OCI-LY7 (cell line): ENCODE results near the gene COPS3. TPM values are rescaled to one million over a fixed set of nuclear protein-coding genes. Genes with fewer than 3 reads are reported as not detected.
"Not testable (repeated sequence)": the region's sequence is repeated elsewhere in the genome, so short reads cannot be mapped to it uniquely, and the experiment has no call there.

Experiments used
- BruUV-seq: library from RNA; stranded (reverse); fragments of 400-500 nt; replicated peaks from 2 replicates; lab custom pipeline; 2021; lab: Mats Ljungman, UMichigan
- CTCF ChIA-PET: fragments of 300-600 bp; sonication (Branson Sonifier 250); formaldehyde crosslinking; loops from one replicate; lab custom pipeline; 2022; ENCODE audit warnings: antibody characterized with exemption; ENCODE audit not compliant: unreplicated experiment; lab: Charles Lee
- POLR2A ChIA-PET: fragments of 300-600 bp; sonication (Branson Sonifier 250); formaldehyde crosslinking; loops from one replicate; lab custom pipeline; 2022; ENCODE audit warnings: antibody characterized with exemption; lab: Charles Lee
- DNase-seq: peaks from one replicate; pipeline ENCODE4 v3.0.0-alpha.2; 2015; ENCODE audit warnings: low spot score
- H2AFZ ChIP-seq: fragments of 200-600 bp; sonication (generic), shearing (Covaris generic); 2 replicates; pipeline ENCODE4 v1.6.1; 2014; ENCODE audit warnings: mild to moderate bottlenecking, antibody characterized with exemption, low read length, moderate library complexity
- H3K27ac ChIP-seq: fragments of 200-600 bp; sonication (generic); 2 replicates; pipeline ENCODE4 v1.5.1; 2014; ENCODE audit warnings: mixed run types, low read depth, mild to moderate bottlenecking, moderate library complexity, low read length, inconsistent platforms; ENCODE audit not compliant: poor library complexity, severe bottlenecking
- H3K36me3 ChIP-seq: fragments of 200-600 bp; sonication (generic); 2 replicates; pipeline ENCODE4 v1.6.1; 2014; ENCODE audit warnings: mild to moderate bottlenecking, antibody characterized with exemption, low read length, moderate library complexity, mixed read lengths; ENCODE audit not compliant: insufficient read depth
- H3K4me1 ChIP-seq: fragments of 200-600 bp; sonication (generic); 2 replicates; pipeline ENCODE4 v1.5.1; 2014; ENCODE audit warnings: mild to moderate bottlenecking, low read length; ENCODE audit not compliant: insufficient read depth, poor library complexity, severe bottlenecking
- H3K4me2 ChIP-seq: fragments of 200-600 bp; sonication (generic); 2 replicates; pipeline ENCODE4 v1.6.1; 2014; ENCODE audit warnings: mild to moderate bottlenecking, low read length
- H3K4me3 ChIP-seq: fragments of 200-600 bp; sonication (generic); 2 replicates; pipeline ENCODE4 v1.5.1; 2014; ENCODE audit warnings: mild to moderate bottlenecking, low read depth, low read length; ENCODE audit not compliant: poor library complexity, severe bottlenecking
- H3K79me2 ChIP-seq: fragments of 200-600 bp; sonication (generic); 2 replicates; pipeline ENCODE4 v1.6.1; 2016; ENCODE audit warnings: low read depth, mild to moderate bottlenecking, low read length, moderate library complexity, mixed read lengths; ENCODE audit not compliant: insufficient read depth
- H3K9me2 ChIP-seq: fragments of 200-600 bp; sonication (generic); 2 replicates; pipeline ENCODE4 v1.6.1; 2016; ENCODE audit warnings: mild to moderate bottlenecking, low read length, mixed read lengths; ENCODE audit not compliant: insufficient read depth
- H3K9me3 ChIP-seq: fragments of 200-600 bp; sonication (generic); 2 replicates; pipeline ENCODE4 v1.6.1; 2014; ENCODE audit warnings: mild to moderate bottlenecking, mixed run types, low read length, mixed read lengths
- H4K20me1 ChIP-seq: fragments of 200-600 bp; sonication (generic); 2 replicates; pipeline ENCODE4 v1.6.1; 2014; ENCODE audit warnings: mild to moderate bottlenecking, antibody characterized with exemption, low read length, moderate library complexity, mixed read lengths; ENCODE audit not compliant: insufficient read depth
- EZH2phosphoT487 ChIP-seq: fragments of 200-600 bp; sonication (generic); IDR thresholded peaks from 2 replicates; pipeline ENCODE4 v1.6.1; 2018; ENCODE audit warnings: low read depth, borderline replicate concordance, mild to moderate bottlenecking, mixed run types, antibody characterized with exemption, low read length, moderate library complexity, mixed read lengths
- intact Hi-C: fragments of 100-400 bp; cut with micrococcal nuclease; formaldehyde crosslinking; loops from one replicate; pipeline ENCODE4 v1.10.0; 2022; ENCODE audit not compliant: unreplicated experiment
- total RNA-seq, 2 experiments: library from RNA; depleted of rRNA in 1 of 2; stranded (reverse); fragments of >200 nt in 1 of 2; shearing (Covaris generic) in 1 of 2; gene quantifications; 2 replicates each; pipeline ENCODE4 v1.2.3, GENCODE V29; 2014 to 2022
- TF ChIP-seq, protein P1 (sequence below): fragments of 200-600 bp; sonication (generic); conservative IDR thresholded peaks from 2 replicates; pipeline ENCODE4 v1.5.1; 2014; ENCODE audit warnings: mild to moderate bottlenecking, antibody characterized with exemption, low read length, moderate library complexity, mixed read lengths

COPS3 gene
- total RNA-seq, 2 experiments from 2014 or later: 83.9 to 113 TPM

DNA sequence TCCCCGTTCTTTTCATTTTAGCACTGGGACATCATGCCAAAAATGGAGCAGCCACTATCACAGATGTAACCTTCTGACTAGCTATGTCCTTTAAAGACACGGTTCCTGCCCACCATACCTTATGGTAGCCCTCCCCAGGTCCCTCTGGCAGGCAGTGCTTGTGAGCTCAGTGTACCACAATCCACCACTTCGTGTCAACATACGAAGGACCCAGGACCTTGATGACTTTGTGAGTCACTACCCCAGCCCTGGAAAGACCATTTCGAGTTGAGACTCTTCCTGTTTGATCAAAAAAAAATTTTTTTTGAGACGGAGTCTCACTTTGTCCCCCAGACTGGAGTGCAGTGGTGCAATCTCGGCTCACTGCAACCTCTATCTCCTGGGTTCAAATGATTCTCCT, 23.0 kb downstream of the COPS3 start:
- Histone ChIP-seq H3K9me3 (no peaks in the 10 kb centered on the region), H3K27ac (no peak overlapping the region), H3K4me1 (no peaks in the 10 kb centered on the region), H3K36me3 (peaks cover 90% of the 10 kb centered on the region), H3K79me2 (no peaks in the 10 kb centered on the region), H3K9me2 (no peaks in the 10 kb centered on the region), H4K20me1 (no peaks in the 10 kb centered on the region), H2AFZ (no peak overlapping the region), H3K4me3 (no peak overlapping the region), H3K4me2 (no peak overlapping the region)
- BruUV-seq: no TSS peak
- DNase-seq: no peak
- no peak for TF ChIP-seq EZH2phosphoT487
- TF ChIP-seq, protein P1, sequence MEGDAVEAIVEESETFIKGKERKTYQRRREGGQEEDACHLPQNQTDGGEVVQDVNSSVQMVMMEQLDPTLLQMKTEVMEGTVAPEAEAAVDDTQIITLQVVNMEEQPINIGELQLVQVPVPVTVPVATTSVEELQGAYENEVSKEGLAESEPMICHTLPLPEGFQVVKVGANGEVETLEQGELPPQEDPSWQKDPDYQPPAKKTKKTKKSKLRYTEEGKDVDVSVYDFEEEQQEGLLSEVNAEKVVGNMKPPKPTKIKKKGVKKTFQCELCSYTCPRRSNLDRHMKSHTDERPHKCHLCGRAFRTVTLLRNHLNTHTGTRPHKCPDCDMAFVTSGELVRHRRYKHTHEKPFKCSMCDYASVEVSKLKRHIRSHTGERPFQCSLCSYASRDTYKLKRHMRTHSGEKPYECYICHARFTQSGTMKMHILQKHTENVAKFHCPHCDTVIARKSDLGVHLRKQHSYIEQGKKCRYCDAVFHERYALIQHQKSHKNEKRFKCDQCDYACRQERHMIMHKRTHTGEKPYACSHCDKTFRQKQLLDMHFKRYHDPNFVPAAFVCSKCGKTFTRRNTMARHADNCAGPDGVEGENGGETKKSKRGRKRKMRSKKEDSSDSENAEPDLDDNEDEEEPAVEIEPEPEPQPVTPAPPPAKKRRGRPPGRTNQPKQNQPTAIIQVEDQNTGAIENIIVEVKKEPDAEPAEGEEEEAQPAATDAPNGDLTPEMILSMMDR: no peak
- intact Hi-C loops: no loop called here
- POLR2A ChIA-PET: interaction anchor here (0.6 kb wide), 1 partner anchor 1056 kb away, joined by 3 read pairs; no protein-coding TSS in a partner anchor
- CTCF ChIA-PET: no interaction called here

DNA sequence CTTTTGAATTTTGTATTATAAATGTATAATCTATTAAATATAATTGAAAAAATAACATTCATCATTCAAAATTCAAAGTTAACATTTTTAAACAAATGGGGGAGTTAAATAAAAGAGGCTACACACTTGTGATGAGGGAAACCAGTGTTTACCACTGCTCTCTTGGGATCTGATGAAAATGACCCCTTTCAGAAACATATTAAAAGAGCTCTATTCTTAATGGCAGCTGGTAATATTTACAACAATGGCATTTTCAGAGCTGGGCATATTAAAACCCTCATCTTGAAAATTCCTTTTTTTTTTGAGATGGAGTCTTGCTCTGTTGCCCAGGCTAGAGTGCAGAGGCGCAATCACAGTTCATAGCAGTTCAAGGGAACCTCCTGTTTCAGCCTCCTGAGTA, 24.7 kb downstream of the COPS3 start:
- no peaks in the 10 kb centered on the region for H3K9me3 ChIP-seq
- BruUV-seq: no TSS peak
- H3K36me3 ChIP-seq: peaks cover 93% of the 10 kb centered on the region
- H3K9me2 ChIP-seq: no peaks in the 10 kb centered on the region
- no peaks in the 10 kb centered on the region for H3K79me2 ChIP-seq
- no peak overlapping the region for H3K4me3 ChIP-seq
- no peaks in the 10 kb centered on the region for H4K20me1 ChIP-seq
- ChIA-PET POLR2A (interaction anchor here (0.6 kb wide), 1 partner anchor 22 kb away, joined by 3 read pairs; no protein-coding TSS in a partner anchor), CTCF (no interaction called here)
- no peak overlapping the region for H3K27ac ChIP-seq
- TF ChIP-seq, protein P1: no peak
- TF ChIP-seq EZH2phosphoT487: no peak
- no peak for DNase-seq
- no peak overlapping the region for H3K4me2 ChIP-seq
- H3K4me1 ChIP-seq: no peaks in the 10 kb centered on the region
- intact Hi-C loops: no loop called here
- no peak overlapping the region for H2AFZ ChIP-seq

DNA sequence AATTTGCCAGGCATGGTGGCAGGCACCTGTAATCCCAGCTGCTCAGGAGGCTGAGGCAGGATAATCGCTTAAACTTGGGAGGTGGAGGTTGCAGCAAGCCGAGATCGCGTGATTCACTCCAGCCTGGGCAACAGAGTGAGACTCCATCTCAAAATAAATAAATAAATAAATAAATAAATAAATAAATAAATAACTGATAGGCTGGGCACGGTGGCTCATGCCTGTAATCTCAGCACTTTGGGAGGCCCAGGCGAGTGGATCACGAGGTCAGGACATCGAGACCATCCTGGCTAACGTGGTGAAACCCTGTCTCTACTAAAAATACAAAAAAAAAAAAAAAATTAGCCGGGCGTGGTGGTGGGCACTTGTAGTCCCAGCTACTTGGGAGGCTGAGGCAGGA, 25.4 kb downstream of the COPS3 start:
- peaks cover 94% of the 10 kb centered on the region for H3K36me3 ChIP-seq
- POLR2A ChIA-PET, H2AFZ ChIP-seq, H3K9me2 ChIP-seq, CTCF ChIA-PET, H4K20me1 ChIP-seq, H3K9me3 ChIP-seq, H3K4me2 ChIP-seq, intact Hi-C loops, BruUV-seq, DNase-seq, H3K27ac ChIP-seq, H3K4me1 ChIP-seq, H3K4me3 ChIP-seq, H3K79me2 ChIP-seq: not testable (repeated sequence)
